IPS-18c (cell line): ENCODE results near the gene PELO.
"Not testable (repeated sequence)": the region's sequence is repeated elsewhere in the genome, so short reads cannot be mapped to it uniquely, and the experiment has no call there.

Experiments
- H3K4me3 ChIP-seq: 2 replicates; pipeline ENCODE4 v1.7.0; 2013; ENCODE audit warnings: low read depth, mild to moderate bottlenecking, low read length, moderate library complexity; ENCODE audit not compliant: insufficient read depth
- H3K9me3 ChIP-seq: one replicate; pipeline ENCODE4 v1.6.1; 2013; ENCODE audit warnings: mild to moderate bottlenecking, low read length, moderate library complexity; ENCODE audit not compliant: control insufficient read depth, insufficient read depth

PELO gene

DNA sequence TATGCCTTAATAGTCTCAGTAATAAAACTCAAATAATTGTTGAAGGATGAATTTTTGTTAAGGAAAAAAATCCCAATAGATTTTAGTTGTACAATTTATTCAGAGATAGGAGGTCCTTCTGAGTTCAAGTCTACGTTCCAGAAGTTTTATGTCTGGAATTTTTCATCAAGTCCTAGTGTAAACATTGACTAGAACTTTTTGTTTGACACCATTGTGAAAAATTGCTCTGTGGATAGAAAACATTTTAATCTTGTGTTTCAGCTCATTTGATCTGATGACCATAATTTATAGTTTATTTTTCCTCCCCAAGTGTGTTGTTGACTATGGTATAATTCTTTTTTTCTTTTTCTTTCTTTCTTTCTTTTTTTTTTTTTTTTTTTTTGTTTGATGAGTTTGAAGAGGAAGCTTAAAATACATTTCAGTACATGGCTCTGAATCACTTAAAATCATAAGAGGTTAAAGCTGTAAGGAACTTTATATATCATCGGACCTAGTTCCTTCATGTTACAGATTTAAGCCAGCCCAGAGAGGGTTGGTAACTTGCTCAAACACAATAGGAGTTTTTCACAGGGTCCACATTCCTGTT lies 20.7 kb downstream of the PELO start:
- H3K4me3 ChIP-seq: no peak overlapping the region
- H3K9me3 ChIP-seq: no peaks in the 10 kb centered on the region

- Histone ChIP-seq H3K4me3 (no peak overlapping the region), H3K9me3 (no peaks in the 10 kb centered on the region)
Measured at GRCh38 chr5:52809884-52810283, 22.2 kb downstream of the PELO start.

DNA sequence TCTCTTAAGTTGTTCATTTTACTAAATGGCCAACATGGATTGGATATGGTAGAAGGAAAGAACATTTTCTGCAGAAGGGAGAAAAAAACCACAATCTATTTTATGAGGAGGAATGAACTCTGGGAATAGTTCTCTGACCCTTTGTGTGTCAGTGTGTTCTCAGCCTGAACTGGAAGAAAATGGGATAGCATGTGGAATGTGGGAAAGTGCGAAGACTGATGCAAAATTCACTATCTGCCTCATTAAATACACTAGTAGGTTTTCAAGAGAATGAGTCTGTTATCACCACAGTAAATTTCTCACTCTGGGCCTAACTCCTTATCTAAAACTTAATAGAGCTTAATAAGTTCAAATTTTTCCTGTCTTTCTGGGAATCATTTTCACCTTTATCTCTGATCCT lies 22.7 kb downstream of the PELO start:
- Histone ChIP-seq H3K9me3 (no peaks in the 10 kb centered on the region), H3K4me3 (no peak overlapping the region)

- no peak overlapping the region for H3K4me3 ChIP-seq
- H3K9me3 ChIP-seq: no peaks in the 10 kb centered on the region
Measured at GRCh38 chr5:52811067-52811749, 23.5 kb downstream of the PELO start.

DNA sequence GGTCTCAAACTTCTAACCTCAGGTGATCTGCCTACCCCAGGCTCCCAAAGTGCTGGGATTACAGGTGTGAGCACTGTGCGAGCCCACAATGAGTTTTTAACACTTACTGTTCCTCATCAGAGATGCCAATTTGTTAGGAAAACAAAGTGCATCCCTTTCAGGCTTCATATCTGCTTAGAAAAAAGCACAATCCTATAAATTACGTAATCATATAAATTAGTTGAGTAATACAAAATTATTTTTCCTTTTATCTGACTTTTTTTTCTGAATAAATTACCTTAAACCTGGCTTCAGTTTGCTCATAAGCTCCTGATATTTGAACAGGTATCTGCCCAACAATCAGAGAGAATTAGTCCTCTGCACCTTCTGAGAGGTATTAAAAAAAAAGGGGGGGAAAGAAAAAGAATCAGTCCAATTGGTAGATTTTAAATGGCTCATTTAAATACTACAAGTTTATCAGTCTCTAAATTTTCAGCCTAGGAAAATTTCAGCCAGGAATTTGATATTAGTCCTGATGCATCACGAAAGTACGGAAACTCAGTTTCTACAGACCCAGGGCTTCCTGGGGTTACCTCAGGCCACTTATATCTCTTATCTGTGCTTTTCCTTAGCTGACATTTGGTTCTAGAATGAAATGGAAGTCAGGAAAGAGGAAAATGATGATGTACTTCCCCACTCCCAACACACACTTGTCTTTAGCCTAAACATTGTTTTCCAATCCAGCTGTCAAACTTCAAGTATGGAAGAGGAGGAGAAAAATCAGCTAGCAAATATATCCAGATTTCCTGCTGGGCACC lies 26.8 kb downstream of the PELO start:
- no peaks in the 10 kb centered on the region for H3K9me3 ChIP-seq
- H3K4me3 ChIP-seq: no peak overlapping the region

- Histone ChIP-seq H3K4me3 (no peak overlapping the region), H3K9me3 (no peaks in the 10 kb centered on the region)
Measured at GRCh38 chr5:52817818-52818217, 30.1 kb downstream of the PELO start.

DNA sequence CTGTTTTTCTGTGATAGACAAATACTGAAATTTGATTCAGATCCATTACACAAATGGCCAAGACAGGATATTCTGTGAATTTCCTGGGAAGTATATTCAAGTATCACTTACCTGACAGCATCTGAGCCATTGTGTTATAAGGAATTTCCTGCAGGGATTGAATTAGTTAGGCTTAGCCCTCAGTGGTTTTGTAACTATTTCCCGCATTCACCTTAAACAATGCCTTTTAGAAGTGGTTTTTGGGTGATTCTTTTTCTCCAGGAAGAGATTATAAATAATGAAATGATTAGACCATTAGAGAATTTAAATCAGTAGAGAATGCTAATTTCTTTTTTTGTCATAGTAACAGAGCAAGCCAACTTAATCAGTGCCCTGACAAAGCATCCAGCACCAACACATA lies 30.6 kb downstream of the PELO start:
- H3K9me3 ChIP-seq: no peaks in the 10 kb centered on the region
- H3K4me3 ChIP-seq: no peak overlapping the region

- H3K9me3 ChIP-seq, H3K4me3 ChIP-seq: not testable (repeated sequence)
Measured at GRCh38 chr5:52818807-52819206, 31.1 kb downstream of the PELO start.

DNA sequence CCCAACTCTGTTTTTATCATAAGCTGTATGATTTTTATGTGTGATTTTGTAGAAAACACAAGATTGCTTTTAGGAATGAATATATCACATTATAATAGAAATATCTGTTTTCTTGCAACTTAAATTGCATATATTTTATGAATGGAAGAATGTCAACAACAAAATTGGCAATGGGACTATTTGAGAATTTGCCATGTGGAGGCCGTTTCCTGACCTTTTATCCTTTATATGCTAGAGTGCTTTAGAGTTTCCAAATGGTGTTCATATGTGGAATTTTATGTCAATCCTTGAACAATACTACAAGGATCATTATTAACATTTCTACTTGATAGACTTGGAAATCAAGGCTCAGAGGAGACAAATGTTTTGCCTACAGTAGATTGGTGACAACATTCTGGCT lies 34.2 kb downstream of the PELO start:
- Histone ChIP-seq H3K9me3 (no peaks in the 10 kb centered on the region), H3K4me3 (no peak overlapping the region)

DNA sequence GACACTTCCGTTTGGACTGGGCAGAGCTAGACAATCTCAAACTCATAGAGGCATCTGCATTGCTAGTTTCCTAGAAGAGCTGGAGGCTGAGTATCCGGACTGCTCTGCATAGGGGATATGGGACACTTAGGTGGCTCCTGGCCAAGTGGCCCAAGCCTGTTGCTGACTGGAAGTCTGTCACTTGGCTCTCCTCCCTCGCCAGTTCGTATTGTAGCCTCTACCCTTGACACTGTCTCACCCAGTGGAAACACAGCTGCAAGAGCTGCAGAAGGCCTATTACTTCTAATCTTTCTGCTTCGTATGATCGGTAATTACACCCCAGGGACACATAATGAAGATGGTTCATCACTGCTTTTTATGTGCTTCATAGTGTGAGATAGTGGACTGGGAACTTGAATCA lies 34.7 kb downstream of the PELO start:
- no peak overlapping the region for H3K4me3 ChIP-seq
- no peaks in the 10 kb centered on the region for H3K9me3 ChIP-seq

- Histone ChIP-seq H3K9me3 (no peaks in the 10 kb centered on the region), H3K4me3 (no peak overlapping the region)
Measured at GRCh38 chr5:52824827-52825226, 37.1 kb downstream of the PELO start.

DNA sequence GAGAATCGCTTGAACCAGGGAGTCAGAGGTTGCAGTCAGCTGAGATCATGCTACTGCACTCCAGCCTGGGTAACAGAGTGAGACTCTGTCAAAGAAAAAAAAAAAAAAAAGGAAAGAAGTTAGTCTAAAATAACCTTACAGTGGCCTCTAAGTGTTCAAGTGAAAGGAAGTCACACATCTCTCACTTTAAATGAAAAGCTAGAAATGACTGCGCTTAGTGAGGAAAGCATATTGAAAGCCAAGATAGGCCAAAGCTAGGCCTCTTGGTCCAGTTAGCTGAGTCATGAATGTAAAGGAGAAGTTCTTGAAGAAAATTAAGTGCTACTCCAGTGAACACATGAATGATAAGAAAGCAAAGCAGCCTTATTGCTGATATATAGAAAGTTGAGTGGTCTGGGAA lies 38.1 kb downstream of the PELO start:
- no peaks in the 10 kb centered on the region for H3K9me3 ChIP-seq
- H3K4me3 ChIP-seq: no peak overlapping the region

- H3K4me3 ChIP-seq: no peak overlapping the region
- H3K9me3 ChIP-seq: no peaks in the 10 kb centered on the region
Measured at GRCh38 chr5:52827815-52828214, 40.1 kb downstream of the PELO start.

- no peaks in the 10 kb centered on the region for H3K9me3 ChIP-seq
- H3K4me3 ChIP-seq: no peak overlapping the region
Measured at GRCh38 chr5:52829664-52830063, 41.9 kb downstream of the PELO start.

GRCh38 chr5:52830650-52831049 lies 42.9 kb downstream of the PELO start:
- no peak overlapping the region for H3K4me3 ChIP-seq
- no peaks in the 10 kb centered on the region for H3K9me3 ChIP-seq

DNA sequence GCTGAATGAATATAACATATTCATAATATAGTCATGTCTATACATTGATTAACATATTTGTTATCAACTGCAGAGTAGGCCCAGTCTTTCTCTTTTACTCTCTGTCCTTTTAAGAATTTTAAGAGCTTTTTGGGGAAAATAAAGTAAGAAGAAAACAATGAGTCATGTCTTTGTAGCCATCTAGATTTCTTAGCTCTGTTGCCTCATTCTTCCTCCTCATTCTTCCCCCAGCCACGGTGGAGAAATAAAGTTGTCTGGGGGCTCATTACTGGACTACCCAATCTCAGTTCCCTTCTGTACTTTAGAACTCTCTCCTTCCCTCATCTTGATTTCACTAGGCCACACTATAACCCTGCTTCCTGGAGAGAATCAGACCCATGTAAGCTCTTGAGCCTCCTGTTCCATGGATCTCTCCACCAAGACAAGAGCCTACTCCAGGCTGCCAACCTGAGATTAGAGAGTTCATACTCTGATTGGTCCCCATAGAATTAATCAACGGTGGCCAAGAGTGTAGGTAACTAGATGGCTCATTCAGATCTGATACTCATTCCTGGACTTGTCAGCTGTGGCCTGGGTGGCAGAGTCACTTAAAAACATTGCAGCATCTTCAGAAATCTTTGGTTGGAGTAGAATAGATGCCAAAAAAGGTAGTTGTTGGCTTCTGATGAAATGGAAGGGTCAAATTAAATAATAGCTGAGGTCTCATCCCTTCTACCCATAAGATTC lies 44.2 kb downstream of the PELO start:
- no peaks in the 10 kb centered on the region for H3K9me3 ChIP-seq
- no peak overlapping the region for H3K4me3 ChIP-seq

DNA sequence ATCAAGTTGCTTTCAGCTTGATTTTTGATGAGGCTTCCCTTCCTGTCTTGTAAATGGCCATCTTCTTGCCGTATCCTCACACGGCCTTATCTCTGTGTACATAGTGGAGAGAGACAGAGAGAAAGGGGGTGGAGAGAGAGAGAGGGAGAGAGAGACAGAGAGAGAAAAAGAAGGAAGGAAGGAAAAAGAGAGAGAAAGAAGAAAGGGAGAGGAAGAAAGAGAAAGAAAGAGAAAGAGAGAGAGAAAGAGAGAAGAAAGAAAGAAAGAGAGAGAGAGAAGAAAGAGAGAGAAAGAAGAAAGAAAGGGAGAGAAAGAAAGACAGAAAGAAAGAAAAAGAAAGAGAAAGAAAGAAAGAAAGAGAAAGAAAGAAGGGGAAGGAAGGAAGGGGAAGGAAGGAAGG lies 46.6 kb downstream of the PELO start:
- Histone ChIP-seq H3K4me3 (no peak overlapping the region), H3K9me3 (no peaks in the 10 kb centered on the region)

GRCh38 chr5:52837068-52837467 lies 49.4 kb downstream of the PELO start:
- Histone ChIP-seq H3K4me3 (no peak overlapping the region), H3K9me3 (no peaks in the 10 kb centered on the region)
